ENCODE data around the gene PCSK2. TPM values are rescaled to one million over a fixed set of nuclear protein-coding genes. Genes with fewer than 3 reads are reported as not detected.

The PCSK2 gene
- polyA plus RNA-seq, 3 donors, result not detected

DNA sequence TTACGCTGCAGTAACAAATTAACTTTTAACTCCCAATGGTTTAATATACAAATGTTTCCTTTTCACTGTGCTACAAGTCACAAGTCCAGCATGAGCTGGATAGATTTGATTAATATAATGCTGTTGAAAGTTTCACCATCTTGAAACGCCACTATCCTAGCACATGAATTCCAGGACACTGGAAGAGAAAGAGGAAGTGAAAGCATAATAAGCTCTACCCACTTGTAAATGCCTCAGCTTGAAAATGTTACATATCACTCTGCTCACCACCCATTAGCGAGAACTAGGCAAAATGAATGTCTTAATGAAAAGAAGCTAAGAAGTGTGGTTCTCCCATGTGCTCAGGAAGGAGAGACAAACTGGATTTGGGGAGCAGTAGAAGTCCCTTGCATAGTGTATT, 46.9 kb downstream of the PCSK2 start:
- no peak overlapping the region for H3K4me3 Mint-ChIP-seq
- H3K27ac Mint-ChIP-seq, result no peak overlapping the region
- no peaks in the 10 kb centered on the region for H3K4me1 ChIP-seq (ENCODE audit: control insufficient read depth in 1 of 2, insufficient read depth in 2 of 2, low read length in 2 of 2)
- no peak overlapping the region for H3K27ac ChIP-seq (ENCODE audit: low read depth in 1 of 2, low read length in 2 of 2)
- no peaks in the 10 kb centered on the region for H3K4me1 Mint-ChIP-seq
- WGBS (ENCODE audit: insufficient coverage), result no CpG with 5 or more reads among the region's 3 CpGs
- intact Hi-C loops (cut with micrococcal nuclease), result no loop called here
- H3K4me2 ChIP-seq (replicated peaks; ENCODE audit: extremely low read depth, low read length, poor library complexity, severe bottlenecking), result no peak overlapping the region
- H3K9me3 ChIP-seq (replicated peaks in 1 of 2; ENCODE audit: control insufficient read depth in 1 of 2, insufficient read depth in 1 of 2, low read length in 2 of 2), result no peaks in the 10 kb centered on the region
- H2AFZ ChIP-seq (ENCODE audit: insufficient read depth, low read depth, low read length, poor library complexity, severe bottlenecking), result no peak overlapping the region
- H3K27me3 ChIP-seq (ENCODE audit: control insufficient read depth in 2 of 2, insufficient read depth in 2 of 2, low read length in 2 of 2), result no peaks in the 10 kb centered on the region
- no peaks in the 10 kb centered on the region for H3K36me3 Mint-ChIP-seq
- H3K4me3 ChIP-seq (replicated peaks in 1 of 3; ENCODE audit: low read depth in 2 of 3, low read length in 3 of 3), result no peak overlapping the region
- H3K9me3 Mint-ChIP-seq, result peaks cover 0 to 3% (median 1%) of the 10 kb centered on the region in 7 donors
- TF ChIP-seq, protein P1, sequence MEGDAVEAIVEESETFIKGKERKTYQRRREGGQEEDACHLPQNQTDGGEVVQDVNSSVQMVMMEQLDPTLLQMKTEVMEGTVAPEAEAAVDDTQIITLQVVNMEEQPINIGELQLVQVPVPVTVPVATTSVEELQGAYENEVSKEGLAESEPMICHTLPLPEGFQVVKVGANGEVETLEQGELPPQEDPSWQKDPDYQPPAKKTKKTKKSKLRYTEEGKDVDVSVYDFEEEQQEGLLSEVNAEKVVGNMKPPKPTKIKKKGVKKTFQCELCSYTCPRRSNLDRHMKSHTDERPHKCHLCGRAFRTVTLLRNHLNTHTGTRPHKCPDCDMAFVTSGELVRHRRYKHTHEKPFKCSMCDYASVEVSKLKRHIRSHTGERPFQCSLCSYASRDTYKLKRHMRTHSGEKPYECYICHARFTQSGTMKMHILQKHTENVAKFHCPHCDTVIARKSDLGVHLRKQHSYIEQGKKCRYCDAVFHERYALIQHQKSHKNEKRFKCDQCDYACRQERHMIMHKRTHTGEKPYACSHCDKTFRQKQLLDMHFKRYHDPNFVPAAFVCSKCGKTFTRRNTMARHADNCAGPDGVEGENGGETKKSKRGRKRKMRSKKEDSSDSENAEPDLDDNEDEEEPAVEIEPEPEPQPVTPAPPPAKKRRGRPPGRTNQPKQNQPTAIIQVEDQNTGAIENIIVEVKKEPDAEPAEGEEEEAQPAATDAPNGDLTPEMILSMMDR (IDR thresholded peaks at IDR 0.05), result no peak
- no peaks in the 10 kb centered on the region for H3K27me3 Mint-ChIP-seq (ENCODE audit: low read depth in 3 of 3)
- no peaks in the 10 kb centered on the region for H4K20me1 ChIP-seq (ENCODE audit: insufficient read depth, low read length)
- no peaks in the 10 kb centered on the region for H3K36me3 ChIP-seq (replicated peaks in 1 of 2; ENCODE audit: control insufficient read depth in 1 of 2, insufficient read depth in 2 of 2, low read length in 2 of 2)
- H3K9ac ChIP-seq (ENCODE audit: insufficient read depth, low read length, poor library complexity, severe bottlenecking), result no peak overlapping the region
- H3K79me2 ChIP-seq (ENCODE audit: insufficient read depth, low read length), result no peaks in the 10 kb centered on the region
- DNase-seq, result no peak

DNA sequence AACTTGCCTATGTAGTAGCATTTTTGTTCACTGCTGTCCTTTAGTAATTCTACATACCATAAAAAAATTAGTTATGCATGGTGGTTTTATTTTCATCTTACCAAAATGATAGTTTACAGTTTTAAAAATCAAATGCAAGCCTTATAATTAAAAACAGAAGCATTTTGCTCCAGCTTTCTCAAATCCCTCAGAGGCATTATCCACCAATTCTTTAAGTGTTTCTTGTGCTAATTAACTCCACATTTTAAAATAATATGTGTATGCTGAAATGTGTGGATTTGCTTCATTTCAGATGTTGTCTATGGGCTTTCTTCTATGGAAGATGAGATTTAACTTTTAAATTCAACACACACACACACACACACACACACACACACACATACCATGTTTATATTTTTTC, 49.3 kb downstream of the PCSK2 start:
- Mint-ChIP-seq H3K36me3 (no peaks in the 10 kb centered on the region), H3K9me3 (peaks cover 0 to 6% (median 2%) of the 10 kb centered on the region in 7 donors), H3K27ac (no peak overlapping the region), H3K4me3 (no peak overlapping the region), H3K4me1 (no peaks in the 10 kb centered on the region), H3K27me3 (ENCODE audit: low read depth in 3 of 3) (no peaks in the 10 kb centered on the region)
- no peaks in the 10 kb centered on the region for H3K79me2 ChIP-seq (ENCODE audit: insufficient read depth, low read length)
- no peaks in the 10 kb centered on the region for H3K27me3 ChIP-seq (ENCODE audit: control insufficient read depth in 2 of 2, insufficient read depth in 2 of 2, low read length in 2 of 2)
- no peak overlapping the region for H3K27ac ChIP-seq (ENCODE audit: low read depth in 1 of 2, low read length in 2 of 2)
- H3K36me3 ChIP-seq (replicated peaks in 1 of 2; ENCODE audit: control insufficient read depth in 1 of 2, insufficient read depth in 2 of 2, low read length in 2 of 2), result no peaks in the 10 kb centered on the region
- H3K4me3 ChIP-seq (replicated peaks in 1 of 3; ENCODE audit: low read depth in 2 of 3, low read length in 3 of 3), result no peak overlapping the region
- intact Hi-C loops (cut with micrococcal nuclease), result no loop called here
- no peaks in the 10 kb centered on the region for H4K20me1 ChIP-seq (ENCODE audit: insufficient read depth, low read length)
- H3K4me2 ChIP-seq (replicated peaks; ENCODE audit: extremely low read depth, low read length, poor library complexity, severe bottlenecking), result no peak overlapping the region
- TF ChIP-seq, protein P1 (IDR thresholded peaks at IDR 0.05), result no peak
- H3K9me3 ChIP-seq (replicated peaks in 1 of 2; ENCODE audit: control insufficient read depth in 1 of 2, insufficient read depth in 1 of 2, low read length in 2 of 2), result no peaks in the 10 kb centered on the region
- no peak overlapping the region for H2AFZ ChIP-seq (ENCODE audit: insufficient read depth, low read depth, low read length, poor library complexity, severe bottlenecking)
- no peak overlapping the region for H3K9ac ChIP-seq (ENCODE audit: insufficient read depth, low read length, poor library complexity, severe bottlenecking)
- no peak for DNase-seq
- no peaks in the 10 kb centered on the region for H3K4me1 ChIP-seq (ENCODE audit: control insufficient read depth in 1 of 2, insufficient read depth in 2 of 2, low read length in 2 of 2)

Measured in CD14-positive monocyte (primary cell).